Esophagus muscularis mucosa (tissue), 4 donors: ENCODE measurements around the gene IDH3A. TPM values are rescaled to one million over a fixed set of nuclear protein-coding genes. Genes with fewer than 3 reads are reported as not detected.
A peak's percentile ranks its signal among the peaks of the same experiment; 100 is the strongest.

Source experiments
- DNase-seq: peaks from one replicate; pipeline ENCODE4 v3.0.0-alpha.2; 2017; ENCODE audit errors: extremely low spot score
- H3K27ac ChIP-seq, 4 donors: fragments of 200-600 bp; sonication (generic); replicated peaks in 1 of 4; 1 replicate in 3 of 4; 2 replicates in 1 of 4; pipeline ENCODE4 v1.5.1; 2016 to 2019; ENCODE audit warnings: mild to moderate bottlenecking in 1 of 4
- H3K27me3 ChIP-seq, 4 donors: fragments of 200-600 bp; sonication (generic); one replicate each; pipeline versions ENCODE4 v1.5.1 to v1.6.0; 2016 to 2019
- H3K36me3 ChIP-seq, 4 donors: fragments of 200-600 bp; sonication (generic); one replicate each; pipeline ENCODE4 v1.5.1; 2016 to 2019
- H3K4me1 ChIP-seq, 4 donors: fragments of 200-600 bp; sonication (generic); one replicate each; pipeline ENCODE4 v1.5.1; 2016 to 2019
- H3K4me3 ChIP-seq, 4 donors: fragments of 200-600 bp; sonication (generic); 1 replicate in 2 of 4; 2 replicates in 2 of 4; pipeline ENCODE4 v1.5.1; 2016 to 2019; ENCODE audit warnings: mild to moderate bottlenecking in 4 of 4, moderate library complexity in 1 of 4
- H3K9me3 ChIP-seq, 4 donors: fragments of 200-600 bp; sonication (generic); 1 replicate in 3 of 4; 2 replicates in 1 of 4; pipeline ENCODE4 v1.5.1; 2016 to 2019
- CTCF ChIP-seq, 3 experiments: fragments of 200-600 bp in 2 of 3; fragments of 450-650 bp in 1 of 3; sonication (generic) in 2 of 3; IDR thresholded peaks; one replicate each; pipeline ENCODE4 v1.5.1; 2017 to 2019; ENCODE audit warnings: antibody characterized with exemption in 3 of 3, mild to moderate bottlenecking in 2 of 3, moderate library complexity in 1 of 3
- EP300 ChIP-seq: sonication (generic); formaldehyde crosslinking; IDR thresholded peaks from one replicate; pipeline ENCODE4 v1.6.1; 2017; ENCODE audit warnings: antibody characterized with exemption
- POLR2A ChIP-seq: fragments of 450-650 bp; IDR thresholded peaks from one replicate; pipeline ENCODE4 v1.6.1; 2017; ENCODE audit warnings: antibody characterized with exemption, moderate library complexity, mild to moderate bottlenecking, low read depth
- POLR2AphosphoS5 ChIP-seq, 2 donors: sonication (generic); formaldehyde crosslinking; IDR thresholded peaks; one replicate each; pipeline ENCODE4 v1.6.1; 2017; ENCODE audit warnings: antibody characterized with exemption in 2 of 2
- WGBS: methylation state at CpG from one replicate; pipeline ENCODE4 v1.1.5; 2018; 5-methylcytosine and 5-hydroxymethylcytosine counted together
- intact Hi-C: fragments of 100-400 bp; cut with DNase I; formaldehyde crosslinking; loops from one replicate; pipeline ENCODE4 v1.15.1; 2023
- total RNA-seq, 4 donors: library from RNA; depleted of rRNA; stranded (reverse); fragments of >200 nt; gene quantifications; one replicate each; pipeline versions ENCODE4 v1.1.0 to v1.2.1, GENCODE V29; 2016

IDH3A gene
- total RNA-seq, 4 donors from 2014 or later: 59.4 to 122 (median 78.1) TPM

DNA sequence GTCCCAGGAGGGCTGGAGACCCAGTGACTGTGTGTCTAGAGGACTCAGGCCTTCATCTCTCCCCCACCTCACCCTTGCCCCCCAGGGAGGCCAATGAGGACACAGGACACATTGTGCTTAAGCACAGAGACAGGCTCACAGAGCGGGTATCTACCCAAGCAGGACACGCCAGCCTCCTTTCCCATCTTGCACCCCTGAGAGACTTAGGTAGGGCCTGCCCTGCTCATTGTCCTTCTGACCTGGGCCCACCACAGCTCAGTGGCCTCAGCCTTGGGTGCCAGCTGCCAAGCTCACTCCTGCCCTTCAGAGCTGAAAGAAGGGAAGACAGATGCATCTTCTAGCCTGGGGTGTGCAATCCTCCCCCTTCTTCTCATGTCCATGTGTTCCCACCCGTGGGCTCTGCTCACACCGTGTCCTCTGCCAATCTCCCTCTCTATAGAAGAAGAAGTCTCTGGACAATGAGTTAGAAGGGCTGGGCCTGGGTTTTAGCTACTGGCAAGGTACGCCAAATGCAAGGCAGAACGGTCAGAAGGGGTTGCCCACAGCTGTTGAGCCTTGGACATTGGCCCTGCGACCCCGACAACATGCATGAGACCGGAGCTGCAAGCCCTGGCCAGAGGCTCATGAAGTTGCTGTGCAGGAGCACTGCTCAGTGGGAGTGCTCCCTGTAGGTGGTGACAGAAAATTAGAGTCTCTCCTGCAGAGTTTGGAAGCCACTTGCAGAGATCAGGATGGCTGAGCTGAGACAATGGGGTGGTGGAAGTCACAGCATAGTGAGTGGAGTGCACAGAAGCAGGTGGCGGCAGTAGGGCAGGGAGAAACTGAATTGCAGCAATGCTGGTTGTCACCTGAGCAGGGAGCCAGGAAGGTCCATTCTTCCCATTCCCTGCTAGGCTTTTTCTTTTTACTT, 52.4 kb downstream of the IDH3A start:
- intact Hi-C loops: no loop called here
- DNase-seq: no peak
- Histone ChIP-seq H3K27me3 (no peaks in the 10 kb centered on the region), H3K9me3 (no peaks in the 10 kb centered on the region), H3K4me1 (peaks cover 15 to 24% (median 22%) of the 10 kb centered on the region in 4 donors), H3K4me3 (no peak overlapping the region), H3K36me3 (no peaks in the 10 kb centered on the region), H3K27ac (no peak overlapping the region)
- 76% methylated on average over 10 of the region's 10 CpGs for WGBS
- TF ChIP-seq POLR2AphosphoS5 (IDR thresholded peaks at IDR 0.05): no peak
- no peak for TF ChIP-seq EP300
- no peak for TF ChIP-seq CTCF (IDR thresholded peaks at IDR 0.05)
- TF ChIP-seq POLR2A: no peak

DNA sequence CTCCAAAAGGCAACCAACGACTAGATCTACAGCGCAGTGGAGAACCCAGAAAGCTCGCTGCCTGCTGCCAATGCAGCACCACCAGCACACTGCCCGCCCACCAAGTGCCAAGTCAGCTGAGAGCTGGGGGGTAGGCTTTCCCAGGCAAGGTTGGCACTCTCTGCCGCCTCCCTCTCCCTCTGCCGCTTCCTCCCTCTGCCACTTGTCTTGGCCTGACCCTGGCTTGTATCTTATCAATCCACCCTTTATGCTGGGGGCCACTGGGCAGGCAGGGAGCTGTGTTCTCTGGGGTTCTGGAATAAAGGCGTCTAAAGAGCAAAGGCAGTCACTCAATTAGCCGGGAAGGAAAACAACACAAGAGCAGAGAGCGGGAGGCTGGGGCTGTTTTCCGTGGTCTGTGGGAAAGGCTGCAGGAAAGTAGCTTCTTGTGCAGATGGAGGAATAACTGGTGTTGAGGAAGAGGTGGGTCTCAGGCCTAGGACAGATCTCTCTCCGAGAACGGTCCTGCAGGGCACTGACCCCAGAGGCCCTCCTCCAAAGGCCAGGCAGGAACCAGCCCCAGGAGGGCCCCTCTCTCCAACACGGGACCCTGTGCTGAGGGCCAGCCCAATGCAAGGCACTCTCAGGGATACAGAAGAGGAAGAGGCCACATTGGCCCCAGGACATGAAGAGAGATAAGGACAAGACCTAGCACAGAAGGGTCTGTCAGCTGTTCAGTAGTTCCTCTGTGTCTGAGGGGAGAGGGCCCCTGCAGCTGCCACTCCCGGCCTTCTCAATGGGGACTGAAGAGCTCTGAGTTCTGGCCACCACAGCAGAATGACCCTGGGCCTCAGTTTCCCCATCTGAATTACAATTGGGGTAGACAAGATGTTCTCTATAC, 54.4 kb downstream of the IDH3A start:
- Histone ChIP-seq H3K4me1 (peaks cover 22 to 28% (median 27%) of the 10 kb centered on the region in 4 donors), H3K27ac (peak overlapping the region in 1 of 4 donors; percentile 7), H3K36me3 (no peaks in the 10 kb centered on the region), H3K4me3 (no peak overlapping the region), H3K9me3 (no peaks in the 10 kb centered on the region), H3K27me3 (no peaks in the 10 kb centered on the region)
- no peak for DNase-seq
- 84% methylated on average over 8 of the region's 14 CpGs for WGBS
- TF ChIP-seq POLR2A (no peak), POLR2AphosphoS5 (IDR thresholded peaks at IDR 0.05) (no peak), CTCF (IDR thresholded peaks at IDR 0.05) (no peak), EP300 (no peak)
- intact Hi-C loops: no loop called here

DNA sequence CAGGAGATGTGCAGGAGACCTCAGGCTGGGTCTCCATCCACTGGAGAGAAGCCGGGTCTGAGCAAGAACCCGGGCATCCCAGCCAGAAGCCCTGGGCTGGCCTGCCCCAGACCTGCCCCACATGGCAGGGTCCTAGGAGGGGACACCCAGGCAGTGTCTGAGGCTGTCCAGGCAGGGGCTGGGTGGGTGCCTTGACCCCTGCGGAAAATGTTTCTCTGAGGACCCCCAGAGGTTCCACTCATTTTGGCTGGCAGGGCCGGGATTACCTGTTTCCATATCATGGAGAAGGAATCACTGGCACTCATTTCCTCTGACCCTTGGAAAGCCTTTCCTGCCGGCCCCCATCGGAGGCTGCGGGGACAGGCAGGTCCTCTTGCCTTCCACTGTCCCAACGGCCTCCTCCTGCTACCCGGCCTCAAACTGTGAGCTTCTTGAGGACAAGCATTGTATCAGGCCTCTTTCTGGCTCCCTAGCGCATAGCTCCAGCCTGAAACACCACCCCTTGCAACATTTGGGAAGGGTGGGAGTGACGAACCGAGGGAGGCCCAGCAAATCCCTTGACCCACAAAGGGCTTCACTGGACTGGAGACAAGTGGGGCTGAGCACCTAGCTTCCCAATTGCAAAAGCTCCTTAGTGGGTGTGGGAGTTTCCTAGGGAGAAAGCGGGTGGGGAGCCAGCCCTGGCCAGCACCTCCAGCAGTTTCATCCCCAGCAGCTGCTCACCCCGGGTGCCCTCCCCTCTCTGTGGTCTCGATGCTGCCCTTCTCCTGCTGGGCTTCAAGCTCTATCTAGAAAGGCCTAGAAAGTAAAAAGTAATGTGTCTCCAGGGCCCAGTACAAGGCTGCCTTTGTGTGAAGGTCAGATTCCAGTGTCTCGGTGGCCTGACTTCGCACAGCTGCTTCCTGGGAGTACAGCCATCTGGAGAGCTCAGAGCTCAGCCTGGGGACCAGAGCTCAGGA, 55.5 kb downstream of the IDH3A start:
- WGBS: 85% methylated on average over 14 of the region's 17 CpGs
- Histone ChIP-seq H3K4me1 (peaks cover 28 to 35% (median 32%) of the 10 kb centered on the region in 4 donors), H3K36me3 (no peaks in the 10 kb centered on the region), H3K4me3 (no peak overlapping the region), H3K27me3 (no peaks in the 10 kb centered on the region), H3K27ac (peak overlapping the region in 3 of 4 donors; percentile 7 to 52 (median 39)), H3K9me3 (no peaks in the 10 kb centered on the region)
- intact Hi-C loops: no loop called here
- DNase-seq: no peak
- TF ChIP-seq POLR2AphosphoS5 (IDR thresholded peaks at IDR 0.05): no peak
- no peak for TF ChIP-seq EP300
- no peak for TF ChIP-seq POLR2A
- TF ChIP-seq CTCF (IDR thresholded peaks at IDR 0.05): no peak

DNA sequence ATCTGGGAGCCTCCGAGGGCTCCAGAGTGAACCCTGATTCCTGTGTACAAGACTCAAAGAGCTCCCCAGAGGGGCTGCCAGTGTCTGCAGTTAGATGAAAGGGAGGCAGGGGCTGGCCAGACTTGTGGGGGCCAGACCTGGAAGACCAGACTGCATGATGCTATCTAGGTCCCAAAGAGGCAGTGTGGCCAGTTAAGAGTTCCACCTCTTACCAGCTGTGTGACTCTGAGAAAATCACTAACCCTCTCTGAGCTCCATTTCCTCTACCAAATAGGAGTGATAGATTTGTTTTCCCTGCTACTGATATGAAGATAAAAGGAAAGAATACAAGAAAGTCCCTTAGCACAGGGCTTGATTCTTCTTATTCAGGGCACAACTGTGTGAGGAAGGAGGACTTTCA, 56.2 kb downstream of the IDH3A start:
- Histone ChIP-seq H3K27ac (peak overlapping the region in 3 of 4 donors; percentile 7 to 39 (median 17)), H3K27me3 (no peaks in the 10 kb centered on the region), H3K9me3 (no peaks in the 10 kb centered on the region), H3K4me3 (no peak overlapping the region), H3K4me1 (peaks cover 35 to 42% (median 37%) of the 10 kb centered on the region in 4 donors), H3K36me3 (no peaks in the 10 kb centered on the region)
- WGBS: no CpG with 5 or more reads among the region's 1 CpG
- DNase-seq: no peak
- no peak for TF ChIP-seq CTCF (IDR thresholded peaks at IDR 0.05)
- no peak for TF ChIP-seq POLR2A
- TF ChIP-seq EP300: no peak
- TF ChIP-seq POLR2AphosphoS5 (IDR thresholded peaks at IDR 0.05): no peak
- intact Hi-C loops: no loop called here
